Forelimb muscle (tissue), 1 donor: ENCODE results near the gene SDR9C7. TPM values are rescaled to one million over a fixed set of nuclear protein-coding genes. Genes with fewer than 3 reads are reported as not detected.
A peak's percentile ranks its signal among the peaks of the same experiment; 100 is the strongest.
"Not testable (repeated sequence)": the region's sequence is repeated elsewhere in the genome, so short reads cannot be mapped to it uniquely, and the experiment has no call there.

Source experiments
- DNase-seq: peaks from one replicate; pipeline ENCODE4 v3.0.0-alpha.2; 2013; ENCODE audit warnings: low read depth
- polyA plus RNA-seq: library from polyadenylated mRNA; unstranded; fragments of 120-200 nt; gene quantifications from one replicate; pipeline ENCODE4 v1.2.1, GENCODE V29; 2013; ENCODE audit not compliant: insufficient read length

The SDR9C7 gene
- polyA plus RNA-seq, 1 donor, result 0.46 TPM

GRCh38 chr12:56953314-56953713 lies 19.1 kb upstream of the SDR9C7 start:
- no peak for DNase-seq

DNA sequence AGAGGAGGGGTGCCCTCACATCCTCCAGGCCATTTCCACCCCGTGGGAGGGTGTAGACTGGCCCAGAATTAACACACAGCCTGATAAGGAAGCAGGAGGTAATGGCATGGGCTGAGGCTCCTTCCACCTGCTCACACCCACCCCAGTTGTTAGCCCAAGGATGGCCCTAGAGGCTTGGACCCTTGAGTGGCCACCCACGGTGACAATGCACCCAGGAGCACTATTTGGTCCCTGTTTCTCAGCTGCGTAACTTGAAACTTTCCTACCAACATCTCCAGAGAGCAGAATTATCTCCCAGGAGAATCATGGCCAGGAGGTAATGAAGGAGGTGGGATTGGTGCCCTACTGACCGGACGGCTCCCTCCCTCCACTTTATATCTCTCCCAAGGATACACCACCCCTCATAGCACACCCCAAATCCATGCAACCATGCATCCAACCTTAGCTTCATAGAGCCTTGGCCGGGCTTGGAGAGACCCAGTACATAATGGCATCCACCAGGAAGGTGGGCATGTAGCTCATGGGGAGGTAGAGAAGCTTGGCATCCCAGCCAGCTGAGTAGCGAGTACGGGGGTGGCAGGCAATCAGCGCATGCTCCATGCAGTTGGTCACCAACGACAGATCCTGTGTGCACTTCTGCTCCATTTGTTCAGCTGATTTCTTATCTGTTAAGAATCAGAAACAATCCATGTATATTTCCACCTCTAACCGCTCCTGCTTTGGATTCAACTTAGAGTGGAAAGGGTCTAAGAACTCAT lies 17.6 kb upstream of the SDR9C7 start:
- DNase-seq, result no peak

DNA sequence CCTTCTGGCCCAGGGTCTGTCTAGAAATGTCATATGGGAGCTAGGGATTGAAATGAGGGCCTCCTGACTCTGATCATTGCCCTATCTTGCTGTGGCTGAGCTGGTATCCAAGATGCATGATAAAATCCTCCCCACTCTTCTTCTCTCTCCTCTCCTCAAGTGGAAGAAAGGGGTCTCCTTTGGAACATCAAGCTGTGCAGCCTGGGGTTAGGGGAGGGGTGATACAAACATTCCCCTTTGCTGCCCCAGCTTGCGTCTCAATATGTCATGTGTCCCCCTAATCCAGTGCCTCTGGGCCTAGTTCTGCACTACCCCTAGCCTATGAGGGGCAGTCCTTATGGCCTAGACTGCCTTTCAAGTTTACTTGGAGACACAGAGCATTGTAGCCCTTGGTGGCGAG lies 14.7 kb upstream of the SDR9C7 start:
- DNase-seq, result no peak

- no peak for DNase-seq
Measured at GRCh38 chr12:56948457-56948777, 14.2 kb upstream of the SDR9C7 start.

DNA sequence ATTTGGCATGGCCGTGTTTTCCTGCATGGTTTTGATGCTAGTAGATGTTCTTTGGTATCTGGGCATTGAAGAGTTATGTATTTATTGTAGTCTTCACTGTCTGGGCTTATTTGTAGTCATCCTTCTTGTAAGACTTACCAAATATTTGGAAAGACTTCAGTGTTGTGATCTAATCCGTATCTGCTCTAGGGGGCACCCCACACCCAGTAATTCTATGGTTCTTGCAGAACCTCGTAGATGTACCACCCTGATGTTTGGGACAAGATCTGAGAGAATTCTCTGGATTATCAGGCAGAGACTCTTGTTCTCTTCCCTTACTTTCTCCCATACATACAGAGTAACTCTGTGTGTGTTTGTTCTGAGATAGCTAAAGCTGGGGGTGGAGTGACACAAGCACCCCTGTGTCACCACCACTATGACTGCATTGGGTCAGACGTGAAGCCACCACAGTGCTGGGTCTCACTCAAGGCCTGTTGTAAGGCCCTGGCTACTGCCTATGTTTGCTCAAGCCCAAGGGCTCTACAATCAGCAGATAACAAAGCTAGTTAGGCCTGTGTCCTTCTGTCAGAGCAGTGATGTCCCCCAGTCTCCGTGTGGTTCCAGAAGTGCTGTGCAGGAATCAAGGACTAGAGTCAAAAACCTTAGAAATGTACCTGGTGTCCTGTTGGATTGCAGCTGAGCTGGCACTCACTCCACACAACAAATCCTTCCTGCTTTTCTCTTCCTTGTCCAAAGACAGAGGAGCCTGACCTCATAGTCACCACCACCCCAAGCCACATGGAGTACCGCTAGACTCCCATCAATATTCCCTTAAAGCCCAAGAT lies 13.6 kb upstream of the SDR9C7 start:
- DNase-seq, result no peak

DNA sequence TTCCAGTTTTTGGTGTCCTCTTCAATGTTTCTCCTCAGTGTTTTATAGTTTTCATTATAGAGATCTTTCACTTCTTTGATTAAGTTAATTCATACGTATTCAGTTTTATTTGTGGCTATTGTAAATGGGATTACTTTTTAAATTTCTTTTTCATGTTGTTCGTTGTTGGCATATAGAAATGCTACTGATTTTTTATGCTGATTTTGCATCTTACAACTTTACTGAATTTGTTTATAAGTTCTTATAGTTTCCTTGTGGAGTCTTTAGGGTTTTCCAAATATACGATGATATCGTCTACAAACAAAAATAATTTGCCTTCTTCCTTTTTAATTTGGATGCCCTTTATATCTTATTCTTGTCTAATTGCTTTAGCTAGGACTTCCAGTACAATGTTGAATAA lies 9.7 kb upstream of the SDR9C7 start:
- no peak for DNase-seq

- not testable (repeated sequence) for DNase-seq
Measured at GRCh38 chr12:56943374-56943773, 9.2 kb upstream of the SDR9C7 start.

- DNase-seq, result no peak
Measured at GRCh38 chr12:56941299-56942017, 7.2 kb upstream of the SDR9C7 start.

DNA sequence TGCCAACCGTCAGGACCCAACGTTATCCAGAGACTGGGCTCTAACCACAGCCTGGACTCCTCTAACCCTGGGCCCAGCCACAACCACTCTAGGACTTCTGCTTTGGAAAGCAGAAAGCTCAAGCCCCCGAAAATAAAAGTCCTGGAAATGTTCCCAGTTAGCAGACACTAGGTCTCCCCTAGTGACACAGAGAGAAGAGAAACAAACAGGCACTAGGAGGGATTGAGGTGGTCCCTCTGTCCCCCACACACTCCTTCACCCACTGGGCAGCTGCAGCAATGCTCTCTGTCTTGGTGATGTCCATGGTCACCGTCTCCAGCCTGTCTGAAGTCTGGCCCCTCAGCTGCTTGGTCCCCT lies 6.7 kb upstream of the SDR9C7 start:
- not testable (repeated sequence) for DNase-seq

- no peak for DNase-seq
Measured at GRCh38 chr12:56935752-56936151, 1.5 kb upstream of the SDR9C7 start.

DNA sequence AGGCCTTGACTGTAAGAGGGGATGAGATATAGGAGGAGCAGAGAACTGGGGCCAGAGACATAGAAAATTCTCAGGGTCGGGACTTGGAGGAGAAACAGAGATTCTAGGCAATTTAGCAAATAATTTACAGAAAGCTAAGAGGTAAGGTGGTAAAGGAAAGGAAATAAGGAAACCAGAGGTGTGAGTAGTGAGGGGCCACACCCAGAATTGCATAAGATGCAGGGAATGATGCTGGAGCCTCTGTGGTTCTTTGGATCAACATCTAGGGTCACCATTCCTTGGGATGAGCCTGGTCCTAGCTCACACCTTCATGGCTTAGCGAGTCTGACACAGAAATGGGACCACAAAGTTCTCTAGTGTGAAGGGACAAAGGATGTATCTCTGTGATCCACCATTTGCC lies 949 bp upstream of the SDR9C7 start:
- DNase-seq, result no peak

- DNase-seq, result no peak
Measured at GRCh38 chr12:56932867-56933266, 1.3 kb downstream of the SDR9C7 start.

- DNase-seq, result no peak
Measured at GRCh38 chr12:56932146-56932545, 2.1 kb downstream of the SDR9C7 start.

- peak; percentile 59 for DNase-seq
Measured at GRCh38 chr12:56931474-56931978, 2.7 kb downstream of the SDR9C7 start.

GRCh38 chr12:56930241-56930640 lies 4.0 kb downstream of the SDR9C7 start:
- no peak for DNase-seq

DNA sequence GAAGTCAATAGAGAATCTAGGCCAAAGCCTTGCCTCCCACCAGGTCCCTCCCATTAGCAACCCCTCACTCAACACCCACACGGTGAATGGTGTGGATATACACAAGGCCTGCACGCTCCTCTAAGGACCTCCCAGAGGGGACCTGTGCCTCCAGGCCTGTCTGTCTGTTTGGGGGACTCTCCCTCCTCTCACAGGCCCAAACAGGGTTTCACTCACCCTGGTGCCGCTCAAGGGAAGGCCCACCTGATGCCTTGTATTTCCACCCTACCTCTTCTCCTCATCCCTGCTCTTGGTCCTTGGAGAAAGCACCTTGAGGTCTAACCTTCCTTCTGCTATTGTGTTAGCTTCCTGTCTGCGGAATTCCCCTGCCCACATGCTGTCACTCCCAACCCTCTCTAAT lies 4.4 kb downstream of the SDR9C7 start:
- DNase-seq, result no peak

DNA sequence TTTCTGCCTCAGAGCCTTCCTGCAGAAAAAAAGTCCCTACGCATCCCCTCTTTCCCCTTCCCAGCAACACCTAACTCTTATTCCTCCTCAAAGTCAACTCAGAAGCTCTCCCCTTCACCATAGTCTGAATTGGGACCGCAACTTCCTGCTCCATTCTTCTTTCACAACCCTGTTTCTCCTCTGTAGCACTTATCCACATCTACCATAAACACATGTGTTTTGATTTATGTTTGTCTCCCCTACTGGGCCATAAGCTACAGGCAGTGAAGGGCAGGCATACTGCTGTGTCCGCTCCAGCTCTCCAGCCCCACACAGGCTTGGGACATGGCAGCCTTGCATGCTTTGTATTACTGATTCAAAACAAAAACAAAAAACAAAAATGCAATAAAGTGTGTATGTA lies 5.9 kb downstream of the SDR9C7 start:
- no peak for DNase-seq

GRCh38 chr12:56927281-56927680 lies 6.9 kb downstream of the SDR9C7 start:
- DNase-seq, result no peak

DNA sequence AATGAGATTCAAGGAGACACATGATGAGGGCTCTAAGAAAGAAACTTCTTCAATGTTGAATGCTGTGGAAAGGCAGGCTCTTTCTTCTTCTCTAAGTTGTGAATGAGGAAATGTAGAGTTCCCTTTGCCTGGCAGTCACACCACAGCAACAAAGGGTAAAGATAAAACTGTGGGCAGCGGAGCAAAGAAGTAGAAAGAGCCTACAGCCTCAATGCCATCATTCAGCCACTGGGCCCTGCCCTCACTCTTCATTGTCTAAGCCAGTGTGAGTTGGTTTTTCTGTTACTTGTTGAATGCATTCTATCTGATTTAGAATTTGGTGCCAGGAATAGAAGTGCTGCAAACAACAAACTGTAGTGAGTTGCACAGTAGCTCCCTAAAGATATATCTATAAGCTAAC lies 12.2 kb downstream of the SDR9C7 start:
- no peak for DNase-seq

GRCh38 chr12:56921346-56921745 lies 12.9 kb downstream of the SDR9C7 start:
- DNase-seq, result no peak

GRCh38 chr12:56918139-56918538 lies 16.1 kb downstream of the SDR9C7 start:
- not testable (repeated sequence) for DNase-seq

GRCh38 chr12:56916996-56917333 lies 17.2 kb downstream of the SDR9C7 start:
- DNase-seq, result no peak
